Astrocyte (in vitro differentiated cells and primary cell): ENCODE results near the gene FOXO6. TPM values are rescaled to one million over a fixed set of nuclear protein-coding genes. Genes with fewer than 3 reads are reported as not detected.

Experiments
- DNase-seq: peaks from one replicate; pipeline ENCODE4 v3.0.0-alpha.2; 2010; ENCODE audit warnings: low read depth
- FAIRE-seq: peaks from 2 replicates; lab custom pipeline; 2011; peaks lifted over from hg19 to GRCh38; lab: Jason Lieb, UNC
- H2AFZ ChIP-seq: 2 replicates; pipeline ENCODE4 v1.6.0; 2012; ENCODE audit warnings: low read depth, low read length, inconsistent platforms
- H3K27ac ChIP-seq: 2 replicates; pipeline ENCODE4 v1.5.1; 2011; ENCODE audit warnings: low read depth, low read length, inconsistent platforms
- H3K27me3 ChIP-seq: 2 replicates; pipeline ENCODE4 v1.6.0; 2011; ENCODE audit warnings: low read length, inconsistent platforms; ENCODE audit not compliant: insufficient read depth
- H3K36me3 ChIP-seq: 2 replicates; pipeline ENCODE4 v1.5.1; 2011; ENCODE audit warnings: low read length, inconsistent platforms; ENCODE audit not compliant: insufficient read depth
- H3K4me1 ChIP-seq: 2 replicates; pipeline ENCODE4 v1.5.1; 2011; ENCODE audit warnings: low read length, inconsistent platforms; ENCODE audit not compliant: insufficient read depth
- H3K4me2 ChIP-seq: 2 replicates; pipeline ENCODE4 v1.6.0; 2012; ENCODE audit warnings: low read length, inconsistent platforms
- H3K4me3 ChIP-seq: 2 replicates; pipeline ENCODE4 v1.5.1; 2011; ENCODE audit warnings: low read depth, mild to moderate bottlenecking, low read length, inconsistent platforms; ENCODE audit not compliant: insufficient read depth
- H3K79me2 ChIP-seq: 2 replicates; pipeline ENCODE4 v1.6.0; 2012; ENCODE audit warnings: mild to moderate bottlenecking, low read length, inconsistent platforms; ENCODE audit not compliant: insufficient read depth
- H3K9ac ChIP-seq: 2 replicates; pipeline ENCODE4 v1.6.0; 2012; ENCODE audit warnings: mild to moderate bottlenecking, low read length, inconsistent platforms
- H3K9me3 ChIP-seq: 2 replicates; pipeline ENCODE4 v1.5.1; 2012; ENCODE audit warnings: low read depth, mild to moderate bottlenecking, low read length, inconsistent platforms; ENCODE audit not compliant: insufficient read depth
- H4K20me1 ChIP-seq: 2 replicates; pipeline ENCODE4 v1.6.0; 2012; ENCODE audit warnings: low read length, inconsistent platforms; ENCODE audit not compliant: insufficient read depth
- H3K27ac Mint-ChIP-seq: one replicate; pipeline ENCODE4 v1.8.0; 2021; ENCODE audit warnings: mild to moderate bottlenecking, mixed read lengths; ENCODE audit not compliant: unreplicated experiment
- H3K27me3 Mint-ChIP-seq: one replicate; pipeline ENCODE4 v1.8.0; 2021; ENCODE audit warnings: low read depth, mixed read lengths; ENCODE audit not compliant: unreplicated experiment
- H3K36me3 Mint-ChIP-seq: one replicate; pipeline ENCODE4 v1.8.0; 2021; ENCODE audit warnings: low read depth, mixed read lengths; ENCODE audit not compliant: unreplicated experiment
- H3K4me1 Mint-ChIP-seq: one replicate; pipeline ENCODE4 v1.8.0; 2021; ENCODE audit warnings: low read depth, mixed read lengths; ENCODE audit not compliant: unreplicated experiment
- H3K4me3 Mint-ChIP-seq: one replicate; pipeline ENCODE4 v1.8.0; 2021; ENCODE audit warnings: mild to moderate bottlenecking, moderate library complexity, mixed read lengths; ENCODE audit not compliant: unreplicated experiment
- H3K9me3 Mint-ChIP-seq: one replicate; pipeline ENCODE4 v1.8.0; 2021; ENCODE audit warnings: mild to moderate bottlenecking, mixed read lengths; ENCODE audit not compliant: unreplicated experiment
- CTCF ChIP-seq: IDR thresholded peaks from 2 replicates; pipeline ENCODE4 v1.5.1; 2011; ENCODE audit warnings: low read depth, mild to moderate bottlenecking, inconsistent platforms, low read length, moderate library complexity; ENCODE audit not compliant: insufficient read depth
- EZH2 ChIP-seq: IDR thresholded peaks from 2 replicates; pipeline ENCODE4 v1.6.1; 2012; ENCODE audit warnings: mild to moderate bottlenecking, low read length, inconsistent platforms; ENCODE audit not compliant: insufficient read depth
- total RNA-seq: library from RNA; stranded (reverse); gene quantifications from 2 replicates; pipeline ENCODE4 v1.2.1, GENCODE V29; 2021

The FOXO6 gene
- total RNA-seq, 1 donor from 2014 or later, result 1.2 TPM

GRCh38 chr1:41366455-41367287, 5.4 kb downstream of the FOXO6 start:
- Histone ChIP-seq H3K27me3 (peaks cover 42% of the 10 kb centered on the region), H3K36me3 (no peaks in the 10 kb centered on the region), H3K9me3 (no peaks in the 10 kb centered on the region), H3K79me2 (no peaks in the 10 kb centered on the region), H3K27ac (no peak overlapping the region), H3K4me2 (peak overlapping the region; percentile 77), H2AFZ (no peak overlapping the region), H3K4me3 (peak overlapping the region; percentile 5), H4K20me1 (peaks cover 4% of the 10 kb centered on the region), H3K9ac (no peak overlapping the region), H3K4me1 (peaks cover 13% of the 10 kb centered on the region)
- TF ChIP-seq CTCF (no peak), EZH2 (peak; percentile 63)
- no peak overlapping the region for H3K27ac Mint-ChIP-seq
- DNase-seq, result no peak
- H3K4me1 Mint-ChIP-seq, result peaks cover 3% of the 10 kb centered on the region
- H3K27me3 Mint-ChIP-seq, result peaks cover 60% of the 10 kb centered on the region
- no peak for FAIRE-seq
- peak overlapping the region; percentile 64 for H3K4me3 Mint-ChIP-seq
- H3K9me3 Mint-ChIP-seq, result no peaks in the 10 kb centered on the region
- H3K36me3 Mint-ChIP-seq, result peaks cover 4% of the 10 kb centered on the region

- Mint-ChIP-seq H3K27ac (peak overlapping the region; percentile 86), H3K4me1 (peaks cover 5% of the 10 kb centered on the region), H3K36me3 (peaks cover 4% of the 10 kb centered on the region), H3K4me3 (peak overlapping the region; percentile 71), H3K27me3 (peaks cover 64% of the 10 kb centered on the region), H3K9me3 (no peaks in the 10 kb centered on the region)
- Histone ChIP-seq H3K4me3 (no peak overlapping the region), H4K20me1 (peaks cover 4% of the 10 kb centered on the region), H3K4me1 (peaks cover 7% of the 10 kb centered on the region), H3K27ac (no peak overlapping the region), H3K27me3 (peaks cover 38% of the 10 kb centered on the region), H3K79me2 (no peaks in the 10 kb centered on the region), H3K36me3 (no peaks in the 10 kb centered on the region), H3K4me2 (no peak overlapping the region), H2AFZ (no peak overlapping the region), H3K9ac (no peak overlapping the region), H3K9me3 (no peaks in the 10 kb centered on the region)
- TF ChIP-seq CTCF (no peak), EZH2 (no peak)
- DNase-seq (no peak), FAIRE-seq (no peak)
Observed at GRCh38 chr1:41367288-41367642, 6.0 kb downstream of the FOXO6 start.

- no peak overlapping the region for H3K4me3 Mint-ChIP-seq
- Histone ChIP-seq H2AFZ (no peak overlapping the region), H3K27me3 (peaks cover 34% of the 10 kb centered on the region), H3K9me3 (no peaks in the 10 kb centered on the region), H3K4me1 (peaks cover 6% of the 10 kb centered on the region), H3K9ac (no peak overlapping the region), H3K4me3 (no peak overlapping the region), H3K27ac (no peak overlapping the region), H4K20me1 (peaks cover 4% of the 10 kb centered on the region), H3K79me2 (no peaks in the 10 kb centered on the region), H3K36me3 (no peaks in the 10 kb centered on the region), H3K4me2 (no peak overlapping the region)
- no peak overlapping the region for H3K27ac Mint-ChIP-seq
- no peak for FAIRE-seq
- H3K27me3 Mint-ChIP-seq, result peaks cover 61% of the 10 kb centered on the region
- no peak for DNase-seq
- TF ChIP-seq EZH2, result no peak
- no peak for TF ChIP-seq CTCF
- H3K4me1 Mint-ChIP-seq, result peaks cover 6% of the 10 kb centered on the region
- peaks cover 4% of the 10 kb centered on the region for H3K36me3 Mint-ChIP-seq
- no peaks in the 10 kb centered on the region for H3K9me3 Mint-ChIP-seq
Observed at GRCh38 chr1:41368366-41368765, 7.1 kb downstream of the FOXO6 start.
